ENCODE data around the gene CTSF.

DNA sequence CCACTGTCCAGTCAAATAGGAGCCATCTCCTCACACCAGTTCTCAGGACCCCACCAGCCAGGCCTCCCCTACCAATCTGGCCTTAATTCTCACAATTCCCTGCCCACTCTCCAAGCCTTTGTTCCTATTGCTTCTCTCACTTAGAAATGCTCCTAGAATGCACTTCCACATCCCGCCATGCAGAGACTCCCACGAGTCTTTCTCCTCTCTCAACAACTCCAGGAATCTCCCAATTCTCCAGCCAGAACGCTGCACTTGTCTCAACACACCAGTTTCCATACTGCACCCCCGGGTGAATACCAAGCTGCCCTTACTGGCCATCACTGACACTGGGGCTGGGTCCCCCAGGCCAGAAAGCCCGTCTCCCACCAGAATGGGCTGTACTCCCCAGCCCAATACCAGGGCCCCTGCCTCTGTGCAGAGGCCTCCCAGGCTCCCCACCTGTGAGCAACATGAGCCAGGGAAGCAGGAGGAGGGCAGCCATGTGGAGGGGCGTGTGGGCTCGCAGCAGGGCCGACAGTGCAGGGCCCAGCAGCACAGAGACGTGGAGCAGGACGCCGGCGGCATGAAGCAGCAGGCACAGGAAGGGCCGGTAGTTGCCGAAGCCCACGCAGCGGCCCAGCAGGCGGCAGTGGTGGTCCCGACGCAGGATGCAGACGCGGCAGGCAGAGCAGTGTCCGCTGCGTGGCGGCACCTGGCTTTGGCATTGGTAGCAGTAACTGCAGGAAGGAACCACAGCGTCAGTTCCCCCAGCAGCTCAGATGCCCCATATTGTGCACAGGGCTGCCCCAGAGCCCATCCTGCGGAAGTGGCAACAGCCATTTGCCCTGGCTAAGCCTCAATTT lies 24.9 kb downstream of the CTSF start:
- TF ChIP-seq, protein P1, sequence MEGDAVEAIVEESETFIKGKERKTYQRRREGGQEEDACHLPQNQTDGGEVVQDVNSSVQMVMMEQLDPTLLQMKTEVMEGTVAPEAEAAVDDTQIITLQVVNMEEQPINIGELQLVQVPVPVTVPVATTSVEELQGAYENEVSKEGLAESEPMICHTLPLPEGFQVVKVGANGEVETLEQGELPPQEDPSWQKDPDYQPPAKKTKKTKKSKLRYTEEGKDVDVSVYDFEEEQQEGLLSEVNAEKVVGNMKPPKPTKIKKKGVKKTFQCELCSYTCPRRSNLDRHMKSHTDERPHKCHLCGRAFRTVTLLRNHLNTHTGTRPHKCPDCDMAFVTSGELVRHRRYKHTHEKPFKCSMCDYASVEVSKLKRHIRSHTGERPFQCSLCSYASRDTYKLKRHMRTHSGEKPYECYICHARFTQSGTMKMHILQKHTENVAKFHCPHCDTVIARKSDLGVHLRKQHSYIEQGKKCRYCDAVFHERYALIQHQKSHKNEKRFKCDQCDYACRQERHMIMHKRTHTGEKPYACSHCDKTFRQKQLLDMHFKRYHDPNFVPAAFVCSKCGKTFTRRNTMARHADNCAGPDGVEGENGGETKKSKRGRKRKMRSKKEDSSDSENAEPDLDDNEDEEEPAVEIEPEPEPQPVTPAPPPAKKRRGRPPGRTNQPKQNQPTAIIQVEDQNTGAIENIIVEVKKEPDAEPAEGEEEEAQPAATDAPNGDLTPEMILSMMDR (conservative IDR thresholded peaks at IDR 0.05 in 1 of 2, IDR thresholded peaks at IDR 0.05 in 1 of 2; ENCODE audit: low read depth in 1 of 2, low read length in 2 of 2), result peak; percentile 39 to 63
- no peak for TF ChIP-seq EZH2 (IDR thresholded peaks at IDR 0.05; ENCODE audit: low read length, missing control alignments)

Measured in fibroblast of lung (primary cell).